Measurements from ENCODE around the gene GTF3C5. TPM values are rescaled to one million over a fixed set of nuclear protein-coding genes. Genes with fewer than 3 reads are reported as not detected.

The GTF3C5 gene
- total and polyA plus RNA-seq, 9 of the 15 experiments (the other 6 are each of a cell fraction or from before 2014, with no cell fraction given), result 3.8 to 118 (median 83.7) TPM

DNA sequence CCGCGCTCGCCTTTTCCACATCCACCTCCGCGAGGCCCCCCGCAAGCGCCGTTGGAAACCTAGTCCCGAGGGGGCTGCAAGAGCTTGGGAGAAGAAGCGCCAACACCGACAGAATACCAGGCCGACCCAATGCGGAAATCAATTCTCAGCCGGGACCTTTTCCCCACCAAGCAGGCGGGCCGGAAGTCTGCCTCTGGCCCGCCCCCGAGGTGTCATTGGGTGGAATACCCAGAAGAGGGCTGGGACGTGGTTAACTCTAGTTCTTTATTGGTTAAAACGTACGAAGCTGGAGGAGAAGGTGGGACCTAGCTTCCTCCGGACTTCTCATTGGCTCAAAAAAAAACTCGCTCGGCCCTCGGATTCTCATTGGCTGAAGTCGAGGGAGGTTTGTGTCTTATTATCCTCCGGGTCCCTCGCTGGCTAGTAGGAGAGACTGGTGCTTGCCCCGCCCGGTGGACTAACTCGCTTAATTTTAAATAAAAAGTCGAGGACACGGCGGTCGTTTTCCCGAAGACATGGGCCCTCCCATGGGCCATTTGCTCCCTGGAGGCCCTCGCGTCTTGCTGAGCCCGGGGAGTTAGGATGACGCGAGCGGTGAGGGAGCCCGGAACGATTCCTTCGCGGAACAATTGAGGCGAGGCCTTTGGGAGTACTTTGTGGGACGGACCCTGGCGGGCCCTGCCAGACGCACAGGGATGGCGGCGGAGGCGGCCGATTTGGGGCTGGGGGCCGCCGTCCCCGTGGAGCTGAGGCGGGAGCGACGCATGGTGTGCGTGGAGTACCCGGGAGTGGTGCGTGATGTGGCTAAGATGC, at the start of gene GTF3C5 (continued):
- TF ChIP-seq RNF2 (IDR thresholded peaks at IDR 0.05) (peak; percentile 84), HMGN3 (IDR thresholded peaks at IDR 0.05; ENCODE audit: borderline replicate concordance, extremely low read depth, insufficient read length, low read depth, low read length) (peak; percentile 66), CAMTA2 (CRISPR knock-in tag; conservative IDR thresholded peaks at IDR 0.05) (no peak), GTF2E2 (tag; IDR thresholded peaks at IDR 0.05) (peak; percentile 99), HIVEP1 (CRISPR knock-in tag; IDR thresholded peaks at IDR 0.05) (no peak), EP400 (IDR thresholded peaks at IDR 0.05) (peak; percentile 93), MAZ (CRISPR knock-in tag; conservative IDR thresholded peaks at IDR 0.05 in 1 of 2, IDR thresholded peaks at IDR 0.05 in 1 of 2) (peak; percentile 77 to 94), CHD2 (IDR thresholded peaks at IDR 0.05; ENCODE audit: low read depth, low read length) (peak; percentile 70), ASH1L (IDR thresholded peaks at IDR 0.05; ENCODE audit: borderline replicate concordance, low read depth, partially characterized antibody) (peak; percentile 91), MEF2A (IDR thresholded peaks at IDR 0.05; ENCODE audit: control insufficient read depth, low read depth, low read length) (no peak), ZNF197 (CRISPR knock-in tag; IDR thresholded peaks at IDR 0.05; ENCODE audit: low read depth) (no peak), POLR2AphosphoS5 (IDR thresholded peaks at IDR 0.05; ENCODE audit: control insufficient read depth, insufficient read depth, low read depth, low read length) (peak; percentile 80), CREM (IDR thresholded peaks at IDR 0.05; ENCODE audit: low read depth) (peak; percentile 80), JUND (IDR thresholded peaks at IDR 0.05; ENCODE audit: borderline replicate concordance, low read depth, low read length) (0 out of 2 replicates have a peak, but pooled peaks have one; percentile 16), JUND (tag; IDR thresholded peaks at IDR 0.05; ENCODE audit: borderline replicate concordance, low read depth, low read length) (peak; percentile 66; the same call in 2 of the 3 replicates), ZBTB7A (IDR thresholded peaks at IDR 0.05; ENCODE audit: borderline replicate concordance, control insufficient read depth, low read depth, low read length) (peak; percentile 82), KLF6 (CRISPR knock-in tag; IDR thresholded peaks at IDR 0.05; ENCODE audit: borderline replicate concordance) (no peak), PHF8 (IDR thresholded peaks at IDR 0.05; ENCODE audit: borderline replicate concordance, low read length) (peak; percentile 80), PPARD (CRISPR knock-in tag; IDR thresholded peaks at IDR 0.05) (no peak), TRIM24 (IDR thresholded peaks at IDR 0.05) (peak in 1 of 2 experiments; percentile 99; a peak in 2 of 4 replicates), NFIC (IDR thresholded peaks at IDR 0.05) (peak; percentile 76), GTF2A2 (tag; IDR thresholded peaks at IDR 0.05) (peak; percentile 94), ZEB2 (IDR thresholded peaks at IDR 0.05) (peak; percentile 98), ZBTB8A (IDR thresholded peaks at IDR 0.05; ENCODE audit: partially characterized antibody) (no peak)
- TF ChIP-seq, protein P1, sequence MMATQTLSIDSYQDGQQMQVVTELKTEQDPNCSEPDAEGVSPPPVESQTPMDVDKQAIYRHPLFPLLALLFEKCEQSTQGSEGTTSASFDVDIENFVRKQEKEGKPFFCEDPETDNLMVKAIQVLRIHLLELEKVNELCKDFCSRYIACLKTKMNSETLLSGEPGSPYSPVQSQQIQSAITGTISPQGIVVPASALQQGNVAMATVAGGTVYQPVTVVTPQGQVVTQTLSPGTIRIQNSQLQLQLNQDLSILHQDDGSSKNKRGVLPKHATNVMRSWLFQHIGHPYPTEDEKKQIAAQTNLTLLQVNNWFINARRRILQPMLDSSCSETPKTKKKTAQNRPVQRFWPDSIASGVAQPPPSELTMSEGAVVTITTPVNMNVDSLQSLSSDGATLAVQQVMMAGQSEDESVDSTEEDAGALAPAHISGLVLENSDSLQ (IDR thresholded peaks at IDR 0.05), result peak; percentile 73
- TF ChIP-seq, protein P2, sequence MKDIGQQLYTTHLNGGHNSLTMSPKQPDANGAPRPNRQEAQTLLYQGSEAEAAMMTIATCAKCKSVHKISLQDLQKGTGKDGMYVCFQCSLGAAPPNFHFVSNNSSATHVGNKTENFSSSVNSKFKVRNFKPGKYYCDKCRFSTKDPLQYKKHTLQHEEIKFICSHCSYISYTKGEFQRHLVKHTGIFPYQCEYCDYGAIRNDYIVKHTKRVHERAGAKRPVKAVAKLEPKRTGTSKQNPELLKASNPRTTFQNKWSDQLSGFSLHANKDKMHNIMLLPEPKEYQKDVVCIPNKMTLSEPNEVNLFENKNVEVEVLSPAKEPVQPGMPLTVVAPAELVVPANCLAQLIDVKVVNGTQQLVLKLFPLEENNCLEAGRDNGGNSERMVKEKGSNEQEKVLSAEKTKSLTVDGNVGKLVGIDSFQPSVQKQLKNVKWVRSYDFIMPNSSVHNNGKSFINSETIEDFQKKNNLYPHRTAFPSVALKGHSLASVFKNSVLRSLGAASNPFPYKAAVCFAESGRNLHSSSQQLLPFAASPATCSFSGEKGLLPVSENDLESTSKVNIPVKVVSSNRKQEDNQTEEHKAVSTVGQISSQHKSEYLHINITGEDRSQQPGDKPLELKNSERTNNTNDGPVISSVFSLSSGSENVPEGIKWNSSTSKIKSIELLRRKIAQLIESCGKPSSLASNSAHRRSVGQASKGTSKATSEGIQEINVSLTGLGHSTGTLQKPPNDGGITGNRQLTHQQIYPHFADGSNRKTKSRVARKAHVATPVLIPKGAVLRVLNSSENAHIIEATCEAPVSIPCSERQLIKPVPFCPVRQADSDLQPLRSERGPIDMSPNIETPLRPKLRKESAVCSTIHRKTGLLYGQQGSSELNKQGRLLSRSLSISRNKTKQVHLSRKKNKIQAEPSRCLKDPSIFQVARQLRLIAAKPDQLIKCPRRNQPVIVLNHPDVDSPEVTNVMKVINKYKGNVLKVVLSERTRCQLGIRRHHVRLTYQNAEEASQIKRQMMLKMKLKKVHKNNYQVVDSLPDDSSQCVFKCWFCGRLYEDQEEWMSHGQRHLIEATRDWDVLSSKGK (CRISPR knock-in tag; IDR thresholded peaks at IDR 0.05), result no peak
